Activated CD4-positive, alpha-beta T cell treated with anti-CD3 and anti-CD28 coated beads, Interleukin-2, amount 50 U/mL, for 24 hours (primary cell): ENCODE measurements around the gene ZBTB5.
A peak's percentile ranks its signal among the peaks of the same experiment; 100 is the strongest.

Experiments
- DNase-seq, 2 donors: peaks; one replicate each; pipeline ENCODE4 v3.0.0-alpha.2; 2020; ENCODE audit warnings: low read depth in 1 of 2, low spot score in 1 of 2

Gene ZBTB5

DNA sequence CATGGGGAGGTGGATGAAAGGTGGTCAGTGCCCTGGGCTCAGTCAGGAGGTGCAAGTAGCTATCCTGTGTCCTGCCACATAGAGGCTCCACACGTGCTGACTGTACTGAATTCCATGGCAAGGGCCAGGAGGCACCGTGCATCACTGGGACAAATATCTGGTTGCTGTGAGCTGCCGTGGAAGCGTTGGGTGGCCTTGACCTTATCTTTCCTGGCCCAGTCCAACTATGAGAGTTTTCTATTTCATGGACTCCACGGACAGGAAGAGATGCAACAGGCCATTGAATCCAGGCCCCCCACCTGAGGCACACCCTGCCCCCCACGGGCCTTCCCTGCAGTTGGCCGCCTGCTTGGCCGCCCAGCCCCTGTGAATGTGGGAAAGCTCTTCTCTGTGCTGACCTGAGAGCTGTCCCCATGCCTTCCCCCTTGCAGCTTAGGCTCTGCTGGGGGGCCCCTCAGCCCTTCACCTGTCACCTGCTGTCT lies 41.0 kb downstream of the ZBTB5 start:
- DNase-seq, result no peak

GRCh38 chr9:37423508-37423907 lies 41.7 kb downstream of the ZBTB5 start:
- DNase-seq, result no peak

DNA sequence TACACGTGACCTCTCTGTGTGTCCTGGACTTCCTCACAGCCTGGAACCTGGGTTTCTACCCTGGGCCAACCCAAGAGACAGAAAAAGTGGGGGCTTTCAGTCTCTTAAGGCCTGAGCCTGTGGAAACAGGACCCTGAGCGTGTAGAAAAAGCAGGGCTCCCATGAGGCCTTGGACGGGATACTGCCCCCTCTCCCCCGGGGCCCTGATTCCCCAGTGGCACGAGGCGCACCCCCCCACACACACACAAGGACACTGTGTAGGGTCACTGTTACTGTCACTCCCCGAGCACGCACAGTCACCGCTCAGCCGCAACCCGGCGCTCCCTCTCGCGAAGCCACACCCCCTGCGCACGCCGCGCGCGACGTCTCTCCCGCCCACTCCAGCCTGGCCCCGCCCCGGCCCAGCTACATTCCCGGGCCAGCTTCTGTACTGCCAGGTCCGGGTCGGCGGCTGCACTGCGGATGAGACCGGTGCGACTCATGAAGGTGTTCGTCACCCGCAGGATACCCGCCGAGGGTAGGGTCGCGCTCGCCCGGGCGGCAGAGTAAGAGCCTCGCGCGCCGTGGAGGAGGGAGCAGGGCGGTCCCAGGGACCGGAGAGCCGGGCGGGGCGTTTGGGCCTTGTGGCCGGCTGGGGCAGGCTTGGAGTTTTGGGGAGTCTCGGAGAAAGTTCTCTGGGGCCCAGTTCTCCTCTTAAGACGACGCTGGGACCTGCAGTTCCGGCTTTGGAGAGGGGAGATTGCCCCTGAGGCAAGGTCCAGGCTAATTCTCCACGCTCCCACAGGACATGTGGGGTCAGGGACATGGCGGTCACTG lies 42.8 kb downstream of the ZBTB5 start, which contains the start of gene GRHPR:
TSS of gene GRHPR (plus strand) at position 408 of the 816 bp plus-strand sequence. CDS start at position 463, 55 bp downstream.
- peak; percentile 86 to 89 for DNase-seq

- no peak for DNase-seq
Measured at GRCh38 chr9:37421914-37422288, 43.3 kb downstream of the ZBTB5 start.

DNA sequence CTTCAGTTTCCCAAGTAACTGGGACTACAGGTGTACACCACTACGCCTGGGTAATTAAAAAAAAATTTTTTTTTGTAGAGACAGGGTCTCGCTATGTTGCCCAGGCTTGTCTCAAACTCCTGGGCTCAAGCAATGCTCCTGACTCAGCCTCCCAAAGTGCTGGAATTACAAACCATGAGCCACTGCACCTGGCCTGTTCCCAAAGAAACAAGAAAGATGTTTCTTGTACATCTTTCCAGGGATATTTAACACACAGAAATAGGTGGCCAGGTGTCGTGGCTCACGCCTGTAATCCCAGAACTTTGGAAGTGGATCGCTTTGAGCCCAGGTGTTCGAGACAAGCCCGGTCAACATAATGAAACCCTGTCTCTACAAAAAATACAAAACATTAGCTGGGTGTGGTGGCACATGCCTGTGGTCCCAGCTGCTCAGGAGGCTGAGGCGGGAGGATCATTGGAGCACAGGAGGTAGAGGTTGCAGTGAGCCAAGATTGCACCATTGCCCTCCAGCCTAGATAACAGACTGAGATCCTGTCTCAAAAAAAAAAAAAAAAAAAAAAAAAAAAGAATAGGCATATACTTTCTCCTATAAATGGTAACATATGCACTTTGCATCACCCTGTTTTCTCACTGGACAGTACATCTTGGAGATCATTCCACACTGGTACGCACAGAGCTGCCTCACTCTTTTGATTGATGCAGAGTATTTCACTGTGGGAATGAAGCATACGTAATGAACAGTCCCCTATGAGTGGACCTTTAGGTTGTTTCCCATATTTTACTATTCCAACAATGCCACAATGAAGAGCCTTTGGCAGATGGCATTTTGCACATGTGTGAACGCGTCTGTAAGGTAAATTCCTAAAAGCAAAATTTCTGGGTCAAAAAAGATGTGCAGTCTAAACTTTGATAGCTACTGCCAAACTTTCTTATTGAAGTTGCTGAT lies 44.7 kb downstream of the ZBTB5 start:
- DNase-seq, result no peak

GRCh38 chr9:37419204-37419603 lies 46.0 kb downstream of the ZBTB5 start:
- no peak for DNase-seq

- no peak for DNase-seq
Measured at GRCh38 chr9:37417857-37418618, 47.2 kb downstream of the ZBTB5 start.

- DNase-seq, result no peak
Measured at GRCh38 chr9:37417252-37417803, 47.9 kb downstream of the ZBTB5 start.

DNA sequence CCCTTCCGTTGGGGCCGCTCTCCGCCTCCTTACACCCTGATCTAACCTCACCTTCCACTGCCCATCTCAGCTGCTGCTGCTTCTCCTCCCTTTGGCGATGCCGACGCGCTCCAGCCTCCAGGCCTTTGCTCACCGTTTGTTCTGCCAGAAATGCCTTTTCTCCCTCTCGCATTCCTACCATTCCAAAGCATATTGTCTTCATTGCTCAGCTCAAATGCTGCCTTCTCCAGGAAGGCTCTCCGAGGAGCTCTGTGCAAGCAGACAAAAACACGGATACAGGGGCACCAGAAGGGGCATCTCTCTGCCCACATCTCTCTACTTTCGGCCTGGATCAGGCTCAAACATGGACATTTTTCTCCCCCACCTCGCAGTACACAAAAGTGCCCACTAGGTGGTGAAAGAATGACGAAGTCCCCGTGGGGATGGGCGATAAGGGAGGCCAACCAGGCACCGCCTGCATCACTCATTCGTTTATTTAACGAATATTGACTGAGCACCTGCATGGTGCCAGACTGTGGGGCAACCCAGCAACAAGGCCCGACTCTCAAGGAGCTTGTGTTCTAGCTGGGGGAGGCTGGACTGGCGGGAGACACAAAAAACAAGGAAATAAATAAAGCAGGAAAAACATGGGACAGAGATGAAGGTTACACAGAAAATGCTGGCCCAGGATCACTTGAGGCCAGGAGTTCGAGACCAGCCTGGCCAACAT lies 50.1 kb downstream of the ZBTB5 start:
- DNase-seq, result peak; percentile 49 to 71

- no peak for DNase-seq
Measured at GRCh38 chr9:37414503-37414943, 50.7 kb downstream of the ZBTB5 start.

- DNase-seq, result no peak
Measured at GRCh38 chr9:37413311-37413710, 51.9 kb downstream of the ZBTB5 start.

- DNase-seq, result no peak
Measured at GRCh38 chr9:37412431-37413151, 52.7 kb downstream of the ZBTB5 start.

DNA sequence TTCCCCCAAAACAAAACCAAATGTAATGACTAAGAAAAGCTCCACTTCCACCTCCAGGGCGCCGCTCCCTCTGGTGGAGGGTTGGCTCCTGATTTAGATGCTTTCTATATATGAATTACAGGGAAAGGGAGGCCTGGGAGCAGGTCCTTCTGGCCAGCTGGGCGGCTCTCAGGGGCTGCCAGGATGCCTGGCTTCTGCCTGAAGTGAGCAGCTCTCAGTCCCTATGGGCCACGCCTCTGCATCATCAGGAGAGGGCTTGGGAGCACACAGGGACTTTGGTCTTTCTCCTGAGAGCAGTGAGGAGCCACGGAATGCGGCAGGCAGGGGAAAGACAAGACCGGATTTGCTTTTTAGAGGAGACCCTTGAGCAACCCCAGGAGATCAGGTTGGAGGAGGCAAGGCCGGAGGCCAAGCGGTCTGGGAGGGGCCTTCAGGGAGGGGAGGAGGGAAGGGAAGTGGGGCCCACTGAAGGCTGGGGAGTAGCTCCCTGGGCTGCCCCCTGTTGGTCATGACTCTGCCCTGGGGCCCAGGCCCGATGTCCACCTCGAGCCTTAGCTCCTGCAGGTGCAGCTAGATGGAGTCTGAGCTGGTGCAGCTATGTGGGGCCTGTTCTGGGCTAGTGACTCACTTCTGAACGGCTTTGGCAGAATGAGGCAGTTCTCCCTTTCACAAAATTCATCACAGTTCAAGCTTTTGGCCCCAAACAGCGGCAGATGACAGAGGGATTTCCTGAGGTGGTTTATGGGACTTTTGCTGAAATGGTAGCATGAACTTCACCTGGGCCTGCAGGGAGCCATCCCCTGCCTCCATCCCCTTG lies 54.1 kb downstream of the ZBTB5 start:
- DNase-seq, result peak in 1 of 2 donors; percentile 3

DNA sequence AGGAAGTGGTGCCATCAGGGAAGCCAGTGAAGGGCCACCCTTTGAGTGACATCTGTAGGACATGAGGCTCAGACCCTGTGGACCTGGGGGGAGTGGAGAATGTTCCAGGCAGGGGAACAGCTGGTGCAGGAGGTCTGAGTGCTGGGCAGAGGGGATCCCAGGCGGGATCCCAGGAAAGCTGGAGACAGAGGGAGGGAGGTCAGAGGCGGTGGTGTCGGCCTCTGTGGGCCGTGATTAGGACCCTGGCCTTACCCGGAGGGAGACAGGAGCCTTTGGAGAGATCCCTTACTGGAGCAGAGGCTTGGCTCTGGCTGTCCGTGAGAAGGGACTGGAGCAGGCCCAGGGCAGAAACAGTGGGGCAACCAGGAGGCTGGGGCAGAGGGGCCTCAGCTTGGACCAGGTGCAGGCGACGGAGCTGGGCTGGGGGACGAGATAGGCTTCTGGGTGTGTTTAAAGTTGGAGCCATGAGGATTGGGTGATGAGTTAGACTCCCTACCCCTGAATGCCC lies 54.8 kb downstream of the ZBTB5 start:
- no peak for DNase-seq

DNA sequence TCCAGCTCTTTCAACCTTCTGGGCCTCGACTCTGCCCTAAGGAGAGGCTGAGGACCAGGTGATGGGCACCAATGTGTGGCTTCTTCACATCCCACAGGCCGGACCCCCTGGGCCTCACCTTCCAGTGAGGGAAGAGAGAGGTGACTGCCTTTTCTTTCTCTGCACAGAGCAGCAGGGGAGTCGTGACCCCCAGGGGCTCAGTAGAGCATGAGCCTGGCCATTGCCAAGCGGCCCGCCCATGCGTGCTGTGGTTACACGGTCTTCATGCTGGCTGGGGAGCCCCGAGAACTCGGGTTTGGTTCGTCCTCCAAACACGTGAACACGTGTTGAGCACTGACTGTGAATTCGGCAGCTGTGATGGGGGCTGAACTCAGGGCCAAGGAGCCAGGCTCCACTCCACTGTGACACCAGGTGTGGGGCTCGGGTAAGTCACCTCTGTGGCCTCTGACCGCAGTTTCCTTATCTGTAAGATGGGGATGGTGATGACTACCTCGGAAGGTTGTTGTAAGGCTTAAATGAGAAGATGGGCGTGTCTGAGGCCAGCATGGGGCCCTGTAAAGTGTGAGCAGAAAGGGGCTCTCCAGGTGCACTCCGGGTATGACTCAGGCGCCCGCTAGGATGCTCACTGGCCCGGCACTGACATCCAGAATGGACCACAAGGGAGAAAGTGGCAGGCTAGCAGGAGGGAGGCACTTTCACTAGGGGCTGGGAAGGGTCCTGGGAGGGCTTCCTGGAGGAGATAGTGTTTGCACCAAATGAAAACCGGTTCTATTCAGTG lies 56.1 kb downstream of the ZBTB5 start:
- peak; percentile 33 to 47 for DNase-seq

DNA sequence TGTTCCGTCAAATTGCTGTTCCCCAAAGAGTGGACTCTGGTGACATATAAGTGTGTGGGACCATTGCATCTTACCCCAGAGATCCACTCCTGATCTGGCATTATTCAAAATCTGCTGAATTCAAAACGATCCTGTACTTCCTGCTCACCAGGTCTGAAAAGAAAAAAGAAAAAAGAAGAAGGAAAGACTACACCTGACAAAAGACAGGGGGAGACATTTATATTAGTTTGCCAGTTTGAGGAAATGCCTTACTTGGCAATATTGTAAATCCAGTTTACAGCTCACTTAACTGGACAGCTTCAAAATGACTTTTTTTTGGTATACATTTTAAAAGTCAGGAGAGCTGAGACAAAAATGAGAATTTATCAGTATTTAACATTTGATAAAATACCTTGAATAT lies 57.8 kb downstream of the ZBTB5 start:
- no peak for DNase-seq

DNA sequence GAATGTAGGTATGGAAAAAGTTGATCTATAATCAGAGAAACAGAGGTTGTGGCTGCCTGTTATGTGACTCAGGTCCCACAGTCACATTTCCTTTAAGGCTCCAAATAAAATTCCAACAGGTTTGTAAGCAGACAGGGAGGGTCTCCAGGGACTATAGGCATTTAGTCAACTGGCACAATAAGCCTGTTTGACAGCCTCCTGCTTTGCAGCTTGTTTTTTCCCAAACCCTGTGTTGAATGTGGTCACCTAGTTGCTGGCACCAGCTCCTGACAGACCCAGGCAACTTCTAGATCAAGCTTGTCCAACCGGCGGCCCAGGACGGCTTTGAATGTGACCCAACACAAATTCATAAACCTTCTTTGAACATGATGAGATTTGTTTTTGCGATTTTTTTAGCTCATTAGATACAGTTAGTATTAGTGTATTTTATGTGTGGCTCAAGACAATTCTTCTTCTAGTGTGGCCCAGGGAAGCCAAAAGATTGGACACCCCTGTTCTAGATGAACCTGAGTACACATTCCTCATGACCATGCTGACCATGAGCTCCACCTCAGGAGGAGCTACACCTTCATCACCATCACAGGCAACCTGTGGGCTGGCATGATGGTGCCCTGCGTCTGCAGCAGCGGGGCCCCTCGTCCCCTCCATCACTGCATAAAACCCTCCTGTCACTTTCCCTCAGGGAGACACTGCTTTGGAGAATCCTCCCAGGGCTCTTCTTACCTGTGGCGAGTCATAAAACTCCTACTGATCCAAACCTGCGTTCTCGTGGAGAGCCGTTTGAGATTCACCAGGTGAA lies 58.4 kb downstream of the ZBTB5 start:
- DNase-seq, result no peak
